ENCODE results near the gene BAX.

DNA sequence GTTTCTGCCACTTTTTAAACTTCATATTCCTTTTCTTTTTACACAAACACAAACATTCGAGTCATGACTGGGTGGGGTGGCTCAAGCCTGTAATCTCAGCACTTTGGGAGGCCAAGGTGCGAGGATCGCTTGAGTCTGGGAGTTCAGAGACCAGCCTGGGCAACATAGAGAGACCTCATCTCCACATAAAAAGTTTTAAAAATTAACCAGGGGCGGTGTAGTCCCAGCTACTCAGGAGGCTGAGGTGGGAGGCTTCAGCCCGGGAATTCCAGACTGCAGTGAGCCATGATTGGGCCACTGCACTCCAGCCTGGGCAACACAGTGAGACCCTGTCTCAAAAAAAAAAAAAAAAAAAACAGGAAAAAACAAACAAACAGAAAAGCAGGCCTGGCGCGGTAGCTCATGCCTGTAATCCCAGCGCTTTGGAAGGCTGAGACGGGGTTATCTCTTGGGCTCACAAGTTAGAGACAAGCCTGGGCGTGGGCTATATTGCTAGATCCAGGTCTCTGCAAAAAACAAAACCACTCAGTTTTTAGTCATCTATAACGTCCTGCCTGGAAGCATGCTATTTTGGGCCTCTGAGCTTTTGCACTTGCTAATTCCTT is 583 bp upstream of the BAX start:
- TF ChIP-seq, protein P1, sequence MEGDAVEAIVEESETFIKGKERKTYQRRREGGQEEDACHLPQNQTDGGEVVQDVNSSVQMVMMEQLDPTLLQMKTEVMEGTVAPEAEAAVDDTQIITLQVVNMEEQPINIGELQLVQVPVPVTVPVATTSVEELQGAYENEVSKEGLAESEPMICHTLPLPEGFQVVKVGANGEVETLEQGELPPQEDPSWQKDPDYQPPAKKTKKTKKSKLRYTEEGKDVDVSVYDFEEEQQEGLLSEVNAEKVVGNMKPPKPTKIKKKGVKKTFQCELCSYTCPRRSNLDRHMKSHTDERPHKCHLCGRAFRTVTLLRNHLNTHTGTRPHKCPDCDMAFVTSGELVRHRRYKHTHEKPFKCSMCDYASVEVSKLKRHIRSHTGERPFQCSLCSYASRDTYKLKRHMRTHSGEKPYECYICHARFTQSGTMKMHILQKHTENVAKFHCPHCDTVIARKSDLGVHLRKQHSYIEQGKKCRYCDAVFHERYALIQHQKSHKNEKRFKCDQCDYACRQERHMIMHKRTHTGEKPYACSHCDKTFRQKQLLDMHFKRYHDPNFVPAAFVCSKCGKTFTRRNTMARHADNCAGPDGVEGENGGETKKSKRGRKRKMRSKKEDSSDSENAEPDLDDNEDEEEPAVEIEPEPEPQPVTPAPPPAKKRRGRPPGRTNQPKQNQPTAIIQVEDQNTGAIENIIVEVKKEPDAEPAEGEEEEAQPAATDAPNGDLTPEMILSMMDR (conservative IDR thresholded peaks at IDR 0.05; ENCODE audit: low read depth, low read length): no peak
- TF ChIP-seq EZH2 (IDR thresholded peaks at IDR 0.05; ENCODE audit: borderline replicate concordance, low read depth, low read length, poor library complexity, severe bottlenecking): no peak

Data from A673 (cell line).